Mammary epithelial cell (primary cell): Measurements from ENCODE around the gene OARD1.

Experiments used
- EZH2 ChIP-seq: IDR thresholded peaks from 2 replicates; pipeline ENCODE4 v1.6.1; 2012; ENCODE audit warnings: low read length, inconsistent platforms, borderline replicate concordance
- TF ChIP-seq, protein P1 (sequence below), 2 donors: IDR thresholded peaks in 1 of 2; conservative IDR thresholded peaks in 1 of 2; 2 replicates each; pipeline ENCODE4 v1.5.1; 2011 to 2012; ENCODE audit warnings: inconsistent platforms in 2 of 2, low read length in 2 of 2, mild to moderate bottlenecking in 2 of 2, control low read depth in 1 of 2, low read depth in 1 of 2; ENCODE audit not compliant: insufficient read depth in 1 of 2; ENCODE audit errors: extremely low read depth in 1 of 2

DNA sequence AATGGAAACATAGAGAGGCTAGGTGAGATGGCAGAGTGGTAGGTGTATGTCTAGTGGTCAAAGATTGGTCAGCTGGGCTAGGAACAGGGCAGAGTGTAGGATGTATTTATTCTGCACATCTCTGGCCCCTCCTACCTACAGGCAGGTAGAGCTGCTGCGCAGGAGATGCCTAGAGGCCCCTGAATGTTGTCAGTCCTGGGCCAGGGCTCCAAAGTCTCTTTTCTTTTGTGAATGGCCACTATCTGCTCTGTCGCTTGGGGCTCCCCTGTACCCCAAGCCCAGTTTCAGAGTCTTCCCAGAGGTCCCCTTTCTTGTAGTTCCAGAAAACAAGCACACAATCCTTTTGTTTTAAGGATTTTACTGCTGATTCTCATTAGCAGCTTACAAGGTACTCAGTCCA is 24.9 kb downstream of the OARD1 start:
- TF ChIP-seq, protein P1, sequence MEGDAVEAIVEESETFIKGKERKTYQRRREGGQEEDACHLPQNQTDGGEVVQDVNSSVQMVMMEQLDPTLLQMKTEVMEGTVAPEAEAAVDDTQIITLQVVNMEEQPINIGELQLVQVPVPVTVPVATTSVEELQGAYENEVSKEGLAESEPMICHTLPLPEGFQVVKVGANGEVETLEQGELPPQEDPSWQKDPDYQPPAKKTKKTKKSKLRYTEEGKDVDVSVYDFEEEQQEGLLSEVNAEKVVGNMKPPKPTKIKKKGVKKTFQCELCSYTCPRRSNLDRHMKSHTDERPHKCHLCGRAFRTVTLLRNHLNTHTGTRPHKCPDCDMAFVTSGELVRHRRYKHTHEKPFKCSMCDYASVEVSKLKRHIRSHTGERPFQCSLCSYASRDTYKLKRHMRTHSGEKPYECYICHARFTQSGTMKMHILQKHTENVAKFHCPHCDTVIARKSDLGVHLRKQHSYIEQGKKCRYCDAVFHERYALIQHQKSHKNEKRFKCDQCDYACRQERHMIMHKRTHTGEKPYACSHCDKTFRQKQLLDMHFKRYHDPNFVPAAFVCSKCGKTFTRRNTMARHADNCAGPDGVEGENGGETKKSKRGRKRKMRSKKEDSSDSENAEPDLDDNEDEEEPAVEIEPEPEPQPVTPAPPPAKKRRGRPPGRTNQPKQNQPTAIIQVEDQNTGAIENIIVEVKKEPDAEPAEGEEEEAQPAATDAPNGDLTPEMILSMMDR (conservative IDR thresholded peaks at IDR 0.05 in 1 of 2, IDR thresholded peaks at IDR 0.05 in 1 of 2; ENCODE audit: extremely low read depth in 1 of 2, insufficient read depth in 1 of 2, low read depth in 1 of 2, low read length in 2 of 2): no peak
- no peak for TF ChIP-seq EZH2
